NCI-H2107 (cell line): ENCODE measurements around the gene CACNA1I.

Source experiments
- DNase-seq: peaks from one replicate; lab custom pipeline; 2025; lab: John Stamatoyannopoulos, UW

Gene CACNA1I

GRCh38 chr22:39597236-39597869, 26.8 kb downstream of the CACNA1I start:
- no peak for DNase-seq

DNA sequence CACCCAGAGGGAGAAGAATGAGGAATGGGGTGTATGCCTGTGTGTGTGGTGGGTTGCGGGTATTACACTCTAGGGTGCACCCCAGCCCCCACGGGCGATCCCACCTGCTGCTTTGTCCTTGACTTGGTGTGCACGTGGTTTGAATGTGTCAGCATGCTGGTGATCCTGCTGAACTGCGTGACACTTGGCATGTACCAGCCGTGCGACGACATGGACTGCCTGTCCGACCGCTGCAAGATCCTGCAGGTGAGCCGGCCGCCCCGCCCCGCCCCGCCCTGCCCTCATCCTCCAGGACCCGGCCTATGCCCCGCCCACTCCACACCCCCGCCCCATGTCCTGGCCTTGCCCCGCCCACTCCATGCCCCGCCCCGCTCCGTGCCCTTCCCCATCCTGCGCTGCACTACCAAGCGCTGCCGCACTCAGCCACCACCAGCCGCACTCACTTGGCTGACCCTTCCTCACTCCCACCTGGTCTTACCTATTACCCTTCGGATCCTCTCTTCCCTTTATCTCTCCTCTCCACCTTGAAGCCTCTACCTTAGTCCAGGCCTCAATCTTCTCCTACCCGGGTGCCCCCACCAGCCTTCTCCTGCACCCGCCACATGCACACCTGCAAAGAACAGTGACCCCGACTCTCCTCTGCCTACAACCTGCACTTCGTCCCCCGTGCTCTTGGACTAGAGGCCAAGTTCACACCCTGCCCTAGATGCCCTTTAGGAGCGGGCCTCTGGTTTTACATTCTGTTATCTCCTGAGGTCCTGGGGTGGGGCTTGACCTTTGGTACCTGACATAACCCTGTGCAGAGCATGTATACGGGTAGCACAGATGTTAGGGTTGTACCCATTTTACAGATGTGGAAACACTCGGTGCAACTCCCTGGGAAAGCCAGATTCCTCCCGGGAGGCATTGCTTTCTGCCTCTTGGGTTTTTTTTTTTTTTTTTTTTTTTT, 27.7 kb downstream of the CACNA1I start:
- no peak for DNase-seq

DNA sequence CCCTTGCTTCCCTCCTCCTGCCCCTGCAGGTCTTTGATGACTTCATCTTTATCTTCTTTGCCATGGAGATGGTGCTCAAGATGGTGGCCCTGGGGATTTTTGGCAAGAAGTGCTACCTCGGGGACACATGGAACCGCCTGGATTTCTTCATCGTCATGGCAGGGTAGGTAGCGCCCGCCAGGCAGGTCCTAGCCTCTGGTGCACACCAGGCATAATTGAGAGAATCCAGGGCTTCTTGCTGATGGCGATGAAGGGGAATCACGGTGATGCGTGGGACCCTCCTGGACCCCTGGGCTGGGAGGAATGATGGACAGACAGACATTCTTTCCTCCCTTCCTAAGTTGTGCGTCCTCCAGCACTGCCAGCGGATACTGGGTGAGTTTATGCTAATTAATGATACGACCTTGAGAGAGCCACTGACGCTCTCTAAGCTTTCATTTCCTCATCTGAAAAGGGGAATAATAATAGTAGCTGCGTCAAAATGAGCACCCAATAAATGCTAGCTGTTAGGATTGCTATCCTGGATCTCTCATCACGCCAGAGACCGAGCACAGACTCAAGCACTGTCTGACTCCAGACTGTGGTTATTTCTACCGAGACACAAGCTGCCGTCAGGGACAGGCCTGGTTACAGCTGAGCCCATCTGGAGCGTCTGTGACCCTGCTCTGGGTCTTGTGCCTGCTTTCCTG, 30.1 kb downstream of the CACNA1I start:
- DNase-seq, result no peak

GRCh38 chr22:39601180-39601535, 30.6 kb downstream of the CACNA1I start:
- no peak for DNase-seq

- DNase-seq, result no peak
These were observed 32.8 kb downstream of the CACNA1I start for GRCh38 chr22:39603345-39603744.

DNA sequence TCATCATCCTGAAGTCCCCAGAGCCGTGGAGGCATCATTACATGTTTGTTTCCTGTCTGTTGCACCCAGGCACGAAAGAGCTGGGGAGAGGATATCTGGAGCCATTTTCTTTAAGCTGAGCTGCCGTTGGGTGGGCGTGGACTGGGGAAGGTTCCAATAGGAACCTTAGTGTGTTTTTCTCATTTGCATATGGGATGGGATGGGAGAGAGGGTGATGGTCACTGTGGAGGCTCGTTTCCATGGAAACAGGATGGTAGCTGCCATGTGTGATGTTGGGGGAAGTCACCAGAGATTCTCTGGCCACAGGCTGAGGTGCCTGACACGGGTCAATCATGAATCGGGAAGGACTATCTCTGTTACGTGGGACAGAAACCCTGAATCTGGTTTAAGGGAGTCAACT, 39.7 kb downstream of the CACNA1I start:
- no peak for DNase-seq

DNA sequence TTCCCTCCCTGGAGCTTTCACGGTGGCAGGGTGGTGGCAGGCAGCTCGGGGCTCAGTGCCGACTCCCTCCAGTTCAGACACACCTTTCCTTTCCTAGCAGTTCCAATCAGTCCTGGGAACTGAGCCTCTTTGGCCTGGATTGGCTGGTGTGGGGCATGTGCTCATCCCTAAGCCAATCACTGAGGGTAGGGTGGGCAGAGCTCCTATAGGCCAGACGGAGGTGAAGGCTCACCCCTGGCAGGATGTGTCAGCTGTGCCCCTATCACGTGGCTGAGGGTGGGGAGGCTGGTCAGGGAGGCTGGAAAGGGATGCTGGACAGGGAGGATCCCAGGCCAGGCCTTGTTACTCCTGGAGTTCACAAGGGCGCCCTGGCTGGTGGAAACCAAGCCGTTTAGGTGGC, 40.2 kb downstream of the CACNA1I start:
- DNase-seq, result no peak

GRCh38 chr22:39611360-39611759, 40.8 kb downstream of the CACNA1I start:
- DNase-seq, result no peak

DNA sequence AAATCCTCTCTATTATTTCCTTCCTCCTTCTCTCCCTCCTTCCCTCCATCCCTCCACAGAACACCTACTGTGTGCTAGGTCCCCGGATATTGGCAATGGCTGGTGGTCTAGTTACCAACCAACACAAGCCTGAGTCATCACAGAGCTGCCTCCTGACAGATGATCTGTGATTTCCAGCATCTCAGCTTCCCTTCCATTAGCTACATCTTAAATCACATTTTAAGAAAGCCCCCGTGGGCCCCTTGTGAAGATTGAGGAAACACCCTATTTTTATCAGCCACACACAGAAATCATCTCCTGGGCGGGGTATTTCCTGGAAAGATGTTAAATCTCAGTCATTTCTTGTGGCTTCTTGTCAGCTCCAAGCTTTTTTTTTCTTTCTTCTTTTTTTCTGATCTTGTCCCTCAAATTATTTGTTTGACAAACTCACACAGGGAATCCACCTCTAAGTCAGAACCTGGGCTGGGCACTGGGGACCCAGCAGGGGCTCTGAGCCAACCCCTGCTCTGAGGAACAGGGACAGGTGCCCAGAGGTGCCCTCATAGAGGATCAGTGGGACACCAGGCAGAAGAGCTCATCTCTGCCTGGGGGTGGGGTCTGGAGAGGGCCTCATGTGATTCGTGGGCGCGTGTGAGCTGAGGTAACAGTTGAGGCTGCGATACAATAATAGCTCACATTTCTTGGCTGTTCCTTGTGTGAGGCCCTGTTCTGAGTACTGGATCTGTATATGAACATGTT, 42.4 kb downstream of the CACNA1I start:
- no peak for DNase-seq

- no peak for DNase-seq
These were observed 43.0 kb downstream of the CACNA1I start for GRCh38 chr22:39613549-39613921.

GRCh38 chr22:39614442-39614841, 43.9 kb downstream of the CACNA1I start:
- DNase-seq, result no peak

- no peak for DNase-seq
These were observed 45.5 kb downstream of the CACNA1I start for GRCh38 chr22:39616051-39616450.

DNA sequence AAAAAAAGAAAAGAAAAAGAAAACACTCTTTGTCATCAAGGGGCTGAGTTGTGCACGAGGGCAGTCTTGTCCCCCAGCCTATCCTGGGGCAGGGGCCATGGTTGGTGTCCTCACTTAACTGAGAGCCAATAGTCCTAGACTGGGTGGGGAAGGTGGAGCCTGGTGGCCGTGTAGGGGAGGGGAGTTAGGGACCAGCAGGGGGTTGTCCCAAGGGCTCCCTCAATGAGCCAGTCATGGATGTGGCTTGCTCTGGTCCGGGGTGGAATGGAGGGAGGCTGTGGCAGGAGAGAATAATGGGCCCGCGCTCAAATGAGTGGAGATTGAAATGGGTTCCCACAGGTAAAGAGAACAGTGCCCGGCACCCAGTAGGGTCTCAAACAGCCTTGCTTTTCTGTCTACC, 46.2 kb downstream of the CACNA1I start:
- DNase-seq, result no peak

- DNase-seq, result no peak
These were observed 46.8 kb downstream of the CACNA1I start for GRCh38 chr22:39617342-39617741.

DNA sequence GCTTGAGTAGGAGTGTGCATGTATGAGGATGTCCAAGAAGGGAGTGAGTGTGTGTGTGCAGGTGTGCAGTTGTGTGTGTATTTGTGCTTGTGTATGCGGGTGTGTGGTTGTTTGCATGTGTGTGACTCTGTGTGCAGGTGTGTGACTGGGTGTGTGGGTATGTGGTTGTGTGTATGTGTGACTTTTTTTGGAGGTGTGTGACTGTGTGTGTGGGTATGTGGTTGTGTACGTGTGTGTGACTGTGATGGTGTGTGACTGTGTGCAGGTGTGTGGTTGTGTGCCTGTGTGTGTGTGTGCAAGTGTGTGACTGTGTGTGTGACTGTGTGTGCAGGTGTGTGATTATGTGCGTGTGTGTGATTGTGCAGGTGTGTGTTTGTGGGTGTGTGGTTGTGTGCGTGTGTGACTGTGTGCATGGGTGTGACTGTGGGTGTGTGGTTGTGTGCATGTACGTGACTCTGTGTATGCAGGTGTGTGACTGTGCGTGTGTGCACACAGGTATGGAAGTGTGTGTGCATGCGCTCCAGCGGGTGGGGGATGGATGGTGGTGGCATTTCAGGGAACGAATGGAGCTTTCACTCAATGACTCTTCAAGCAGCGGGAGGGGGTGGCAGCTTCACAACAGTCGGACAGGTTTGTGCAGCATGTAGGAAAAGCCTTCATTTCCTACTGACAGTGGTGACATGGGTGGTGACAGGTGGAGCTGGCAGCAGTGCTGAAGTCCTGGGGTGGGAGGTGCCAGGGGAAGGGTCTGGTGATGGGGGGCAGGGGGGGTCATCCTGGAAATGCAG, 47.6 kb downstream of the CACNA1I start:
- DNase-seq, result no peak

- no peak for DNase-seq
These were observed 48.5 kb downstream of the CACNA1I start for GRCh38 chr22:39618996-39619530.

DNA sequence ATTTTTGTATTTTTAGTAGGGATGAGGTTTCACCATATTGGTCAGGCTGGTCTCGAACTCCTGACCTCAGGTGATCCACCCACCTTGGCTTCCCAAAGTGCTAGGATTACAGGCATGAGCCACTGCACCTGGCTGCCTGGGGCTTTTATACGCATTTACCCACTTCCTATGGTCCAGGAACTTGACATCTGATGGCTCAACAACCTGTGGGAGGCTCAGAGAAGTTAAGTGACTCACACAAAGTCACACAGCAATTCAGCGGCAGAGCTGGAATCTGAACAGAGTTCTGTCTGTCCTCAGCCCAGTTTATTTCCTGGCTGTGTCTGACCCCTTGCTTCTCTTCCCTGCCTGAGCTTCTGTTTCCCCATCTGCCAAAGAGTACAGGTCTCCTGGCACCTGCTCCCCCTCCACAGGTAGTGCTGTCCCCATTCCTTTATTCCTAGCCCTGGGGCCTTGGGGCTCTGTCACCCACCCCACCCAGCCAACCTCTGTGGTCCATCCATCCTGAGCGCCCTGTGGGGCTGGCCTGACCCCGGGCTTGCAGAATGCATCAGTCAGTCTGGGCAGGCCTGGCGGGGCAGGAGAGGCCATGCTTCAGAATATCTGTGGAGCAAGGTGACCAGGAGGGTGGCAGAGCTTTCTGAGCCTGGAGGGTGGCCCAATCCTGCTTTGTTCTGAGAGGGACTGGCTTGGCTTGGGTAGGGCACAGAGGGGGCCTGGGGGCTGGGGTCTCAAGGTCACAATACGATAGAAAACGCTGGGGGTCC, 50.6 kb downstream of the CACNA1I start:
- no peak for DNase-seq

DNA sequence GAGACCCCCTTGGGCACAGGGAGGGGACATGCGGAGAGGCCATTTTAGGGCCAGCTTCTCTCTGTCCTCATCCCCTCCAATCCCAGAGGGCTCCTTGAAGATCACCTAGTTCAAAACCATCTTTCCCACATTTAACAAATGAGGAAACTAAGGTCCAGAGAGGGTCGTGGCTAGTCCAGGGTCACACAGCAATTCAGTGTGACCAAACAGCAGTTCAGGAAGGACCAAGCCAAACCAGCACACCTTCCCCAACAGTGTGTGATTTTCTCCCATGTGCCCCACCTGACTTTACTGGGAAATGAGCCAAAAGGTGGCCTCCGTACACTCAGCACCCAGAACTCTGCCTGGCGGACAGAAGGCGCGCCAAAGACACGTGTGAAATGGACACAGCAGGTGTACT, 51.3 kb downstream of the CACNA1I start:
- no peak for DNase-seq

GRCh38 chr22:39622881-39623367, 52.4 kb downstream of the CACNA1I start:
- DNase-seq, result no peak
